NCI-H2107 treated with DMSO at 0.1 percent for 48 hours (cell line): ENCODE data around the gene PRPF38A.

Experiments
- DNase-seq: peaks from one replicate; lab custom pipeline; 2025; ENCODE audit not compliant: unreplicated experiment; lab: John Stamatoyannopoulos, UW

The PRPF38A gene

GRCh38 chr1:52454779-52455178, 50.4 kb downstream of the PRPF38A start:
- DNase-seq, result no peak

- no peak for DNase-seq
Measured at GRCh38 chr1:52455686-52456085, 51.3 kb downstream of the PRPF38A start.

DNA sequence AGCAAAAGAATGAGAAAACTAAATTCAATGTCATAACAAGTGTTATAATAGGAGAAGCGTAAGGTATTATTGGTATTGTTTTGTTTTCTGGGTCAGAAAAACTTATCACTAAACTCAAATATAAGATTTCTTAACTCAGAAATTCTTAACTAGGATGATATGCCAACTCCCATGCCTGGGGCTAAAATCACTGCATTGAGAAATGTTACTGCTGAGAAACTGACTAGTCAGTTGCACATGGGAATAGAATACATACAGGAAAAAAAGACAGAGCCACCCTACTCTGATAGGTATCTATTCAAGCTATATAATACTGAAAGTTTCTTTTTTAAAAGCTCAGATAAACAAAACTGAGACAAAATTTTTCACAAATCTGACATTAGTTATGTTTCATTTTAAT, 56.3 kb downstream of the PRPF38A start:
- DNase-seq, result no peak

DNA sequence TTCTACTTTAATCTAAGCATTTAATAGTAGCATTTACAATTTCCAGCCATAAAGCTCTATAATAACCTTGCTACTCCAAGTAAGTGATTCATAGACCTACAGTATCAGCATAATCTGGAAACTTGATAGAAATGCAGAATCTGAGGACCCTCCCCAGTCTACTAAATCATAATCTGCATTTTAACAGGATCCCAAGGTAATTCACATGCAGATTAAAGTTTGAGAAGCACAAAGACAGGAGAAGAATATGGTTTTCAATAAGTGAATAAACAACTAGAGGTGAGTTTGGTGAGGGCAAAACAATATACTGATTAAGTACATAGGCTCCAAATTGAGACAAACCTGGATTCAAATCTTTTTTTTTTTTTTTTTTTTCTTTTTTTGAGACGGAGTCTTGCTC, 57.4 kb downstream of the PRPF38A start:
- no peak for DNase-seq

GRCh38 chr1:52463891-52464290, 59.5 kb downstream of the PRPF38A start:
- DNase-seq, result no peak

- no peak for DNase-seq
Measured at GRCh38 chr1:52469108-52469507, 64.7 kb downstream of the PRPF38A start.
